HG03280 (cell line): ENCODE results near the gene TMEM87A.

Source experiments
- ATAC-seq: cut with Tn5 transposase; IDR thresholded peaks from one replicate; pipeline ENCODE4 v1.9.1; 2021; ENCODE audit warnings: mild to moderate bottlenecking, moderate library complexity; ENCODE audit not compliant: unreplicated experiment

TMEM87A gene

GRCh38 chr15:42166225-42166940, 106.8 kb downstream of the TMEM87A start:
- ATAC-seq, result no peak

- ATAC-seq, result no peak
These were observed 108.1 kb downstream of the TMEM87A start for GRCh38 chr15:42165106-42165505.

- no peak for ATAC-seq
These were observed 109.2 kb downstream of the TMEM87A start for GRCh38 chr15:42163947-42164550.

GRCh38 chr15:42163291-42163690, 109.9 kb downstream of the TMEM87A start:
- no peak for ATAC-seq
